Vagina (tissue), 2 donors: ENCODE measurements around the gene C1QTNF5.

Source experiments
- CTCF ChIP-seq, 3 experiments: fragments of 450-650 bp in 2 of 3; fragments of 200-600 bp in 1 of 3; sonication (generic) in 1 of 3; IDR thresholded peaks; one replicate each; pipeline ENCODE4 v1.5.1; 2017 to 2019; ENCODE audit warnings: antibody characterized with exemption in 3 of 3, mild to moderate bottlenecking in 2 of 3, moderate library complexity in 2 of 3
- POLR2AphosphoS5 ChIP-seq, 2 donors: sonication (generic); formaldehyde crosslinking; IDR thresholded peaks; one replicate each; pipeline ENCODE4 v1.9.0; 2017; ENCODE audit warnings: antibody characterized with exemption in 2 of 2, mild to moderate bottlenecking in 2 of 2, low read depth in 1 of 2; ENCODE audit not compliant: insufficient read depth in 1 of 2

- TF ChIP-seq CTCF (IDR thresholded peaks at IDR 0.05) = no peak
- no peak for TF ChIP-seq POLR2AphosphoS5 (IDR thresholded peaks at IDR 0.05; ENCODE audit: insufficient read depth in 1 of 2, low read depth in 1 of 2)
These were observed 37.4 kb upstream of the C1QTNF5 start for GRCh38 chr11:119377961-119378667.
